Measurements from ENCODE around the gene COPA.

- TF ChIP-seq, protein P1, sequence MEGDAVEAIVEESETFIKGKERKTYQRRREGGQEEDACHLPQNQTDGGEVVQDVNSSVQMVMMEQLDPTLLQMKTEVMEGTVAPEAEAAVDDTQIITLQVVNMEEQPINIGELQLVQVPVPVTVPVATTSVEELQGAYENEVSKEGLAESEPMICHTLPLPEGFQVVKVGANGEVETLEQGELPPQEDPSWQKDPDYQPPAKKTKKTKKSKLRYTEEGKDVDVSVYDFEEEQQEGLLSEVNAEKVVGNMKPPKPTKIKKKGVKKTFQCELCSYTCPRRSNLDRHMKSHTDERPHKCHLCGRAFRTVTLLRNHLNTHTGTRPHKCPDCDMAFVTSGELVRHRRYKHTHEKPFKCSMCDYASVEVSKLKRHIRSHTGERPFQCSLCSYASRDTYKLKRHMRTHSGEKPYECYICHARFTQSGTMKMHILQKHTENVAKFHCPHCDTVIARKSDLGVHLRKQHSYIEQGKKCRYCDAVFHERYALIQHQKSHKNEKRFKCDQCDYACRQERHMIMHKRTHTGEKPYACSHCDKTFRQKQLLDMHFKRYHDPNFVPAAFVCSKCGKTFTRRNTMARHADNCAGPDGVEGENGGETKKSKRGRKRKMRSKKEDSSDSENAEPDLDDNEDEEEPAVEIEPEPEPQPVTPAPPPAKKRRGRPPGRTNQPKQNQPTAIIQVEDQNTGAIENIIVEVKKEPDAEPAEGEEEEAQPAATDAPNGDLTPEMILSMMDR (conservative IDR thresholded peaks at IDR 0.05), result no peak
- TF ChIP-seq ZFX (IDR thresholded peaks at IDR 0.05), result no peak
Observed at GRCh38 chr1:160257411-160258015, 85.5 kb downstream of the COPA start.

All from C4-2B (cell line).